H9 (cell line): ENCODE measurements around the gene TCF15. TPM values are rescaled to one million over a fixed set of nuclear protein-coding genes. Genes with fewer than 3 reads are reported as not detected.

Experiments used
- DNase-seq: peaks from one replicate; pipeline ENCODE4 v3.0.0-alpha.2; 2017
- H2AFZ ChIP-seq: one replicate; pipeline ENCODE4 v1.6.1; 2013; ENCODE audit warnings: mild to moderate bottlenecking, low read length, control low read depth, moderate library complexity
- H2AK5ac ChIP-seq: 2 replicates; pipeline ENCODE4 v1.6.1; 2013; ENCODE audit warnings: low read length, control low read depth, mixed read lengths; ENCODE audit not compliant: insufficient read length
- H2BK120ac ChIP-seq: one replicate; pipeline ENCODE4 v1.6.1; 2013; ENCODE audit warnings: low read depth, mild to moderate bottlenecking, low read length, control low read depth, inconsistent platforms; ENCODE audit not compliant: poor library complexity, severe bottlenecking
- H2BK12ac ChIP-seq: 2 replicates; pipeline ENCODE4 v1.6.1; 2013; ENCODE audit warnings: low read length, control low read depth, mixed read lengths, low read depth; ENCODE audit not compliant: insufficient read length
- H2BK15ac ChIP-seq: 2 replicates; pipeline ENCODE4 v1.6.1; 2013; ENCODE audit warnings: low read depth, low read length, control low read depth
- H2BK20ac ChIP-seq: one replicate; pipeline ENCODE4 v1.6.1; 2013; ENCODE audit warnings: low read depth, mild to moderate bottlenecking, low read length, control low read depth, inconsistent platforms; ENCODE audit not compliant: poor library complexity, severe bottlenecking
- H2BK5ac ChIP-seq: 2 replicates; pipeline ENCODE4 v1.6.1; 2013; ENCODE audit warnings: low read length, control low read depth, mixed read lengths; ENCODE audit not compliant: insufficient read length
- H3K14ac ChIP-seq: 2 replicates; pipeline ENCODE4 v1.6.1; 2013; ENCODE audit warnings: low read length, control low read depth; ENCODE audit not compliant: insufficient read depth
- H3K18ac ChIP-seq: 2 replicates; pipeline ENCODE4 v1.6.1; 2013; ENCODE audit warnings: low read depth, mild to moderate bottlenecking, mixed read lengths, low read length, control low read depth; ENCODE audit not compliant: insufficient read length
- H3K23ac ChIP-seq: 2 replicates; pipeline ENCODE4 v1.6.1; 2013; ENCODE audit warnings: low read length, control low read depth, mixed read lengths, low read depth; ENCODE audit not compliant: insufficient read length
- H3K23me2 ChIP-seq: 2 replicates; pipeline ENCODE4 v1.6.1; 2013; ENCODE audit warnings: low read depth, mild to moderate bottlenecking, mixed read lengths, low read length, control low read depth; ENCODE audit not compliant: insufficient read length, poor library complexity, severe bottlenecking
- H3K27ac ChIP-seq: 2 replicates; pipeline ENCODE4 v1.5.1; 2013; ENCODE audit warnings: low read length, control low read depth, mixed read lengths, low read depth; ENCODE audit not compliant: insufficient read length
- H3K27me3 ChIP-seq: 2 replicates; pipeline ENCODE4 v1.6.1; 2013; ENCODE audit warnings: low read length, control low read depth, inconsistent platforms; ENCODE audit not compliant: insufficient read depth
- H3K4ac ChIP-seq: 2 replicates; pipeline ENCODE4 v1.6.1; 2013; ENCODE audit warnings: low read depth, mild to moderate bottlenecking, control low read depth, inconsistent platforms, low read length, moderate library complexity
- H3K4me1 ChIP-seq: 2 replicates; pipeline ENCODE4 v1.6.1; 2013; ENCODE audit warnings: low read length, control low read depth, inconsistent platforms; ENCODE audit not compliant: insufficient read depth
- H3K4me2 ChIP-seq: 2 replicates; pipeline ENCODE4 v1.6.1; 2013; ENCODE audit warnings: low read length, control low read depth, mixed read lengths; ENCODE audit not compliant: insufficient read length, insufficient read depth
- H3K56ac ChIP-seq: 2 replicates; pipeline ENCODE4 v1.6.1; 2013; ENCODE audit warnings: low read depth, mild to moderate bottlenecking, mixed read lengths, low read length, control low read depth; ENCODE audit not compliant: insufficient read length
- H3K79me1 ChIP-seq: 2 replicates; pipeline ENCODE4 v1.6.1; 2013; ENCODE audit warnings: low read depth, mild to moderate bottlenecking, moderate library complexity, low read length, control low read depth, inconsistent platforms; ENCODE audit not compliant: insufficient read depth, poor library complexity, severe bottlenecking
- H3K79me2 ChIP-seq: 2 replicates; pipeline ENCODE4 v1.6.1; 2013; ENCODE audit warnings: low read length, control low read depth, inconsistent platforms; ENCODE audit not compliant: insufficient read depth
- H3K9ac ChIP-seq: 2 replicates; pipeline ENCODE4 v1.6.1; 2013; ENCODE audit warnings: low read length, control low read depth, mixed read lengths; ENCODE audit not compliant: insufficient read length; ENCODE audit errors: extremely low read depth
- H3K9me3 ChIP-seq: one replicate; pipeline ENCODE4 v1.6.1; 2013; ENCODE audit warnings: low read depth, low read length, inconsistent platforms; ENCODE audit not compliant: control insufficient read depth
- H3T11ph ChIP-seq: one replicate; pipeline ENCODE4 v1.6.1; 2013; ENCODE audit warnings: mild to moderate bottlenecking, low read length, control low read depth, inconsistent platforms
- H4K20me1 ChIP-seq: one replicate; pipeline ENCODE4 v1.6.1; 2013; ENCODE audit not compliant: control insufficient read depth, insufficient read length, insufficient read depth
- H4K5ac ChIP-seq: 2 replicates; pipeline ENCODE4 v1.6.1; 2013; ENCODE audit warnings: low read depth, mild to moderate bottlenecking, mixed read lengths, low read length, control low read depth; ENCODE audit not compliant: insufficient read length
- H4K8ac ChIP-seq: replicated peaks from 2 replicates; pipeline ENCODE4 v1.6.1; 2013; ENCODE audit warnings: low read length, control low read depth, mixed read lengths, low read depth; ENCODE audit not compliant: insufficient read length
- H4K91ac ChIP-seq: 2 replicates; pipeline ENCODE4 v1.6.1; 2013; ENCODE audit warnings: low read depth, mild to moderate bottlenecking, moderate library complexity, mixed read lengths, low read length, control low read depth; ENCODE audit not compliant: insufficient read length
- H3K27ac Mint-ChIP-seq, 3 experiments: 2 replicates in 2 of 3; 3 replicates in 1 of 3; pipeline ENCODE4 v1.8.0; 2020 to 2021; ENCODE audit warnings: mixed read lengths in 3 of 3, mild to moderate bottlenecking in 1 of 3, moderate library complexity in 1 of 3
- H3K27me3 Mint-ChIP-seq: 2 replicates; pipeline ENCODE4 v1.8.0; 2021; ENCODE audit warnings: low read depth, mild to moderate bottlenecking, moderate library complexity, mixed read lengths
- H3K36me3 Mint-ChIP-seq, 3 experiments: 2 replicates in 2 of 3; 3 replicates in 1 of 3; pipeline ENCODE4 v1.8.0; 2020 to 2021; ENCODE audit warnings: low read depth in 3 of 3, mixed read lengths in 3 of 3; ENCODE audit not compliant: insufficient read depth in 1 of 3
- H3K4me1 Mint-ChIP-seq, 2 experiments: 2 replicates each; pipeline ENCODE4 v1.8.0; 2020; ENCODE audit warnings: mixed read lengths in 2 of 2
- H3K4me3 Mint-ChIP-seq, 2 experiments: 2 replicates in 1 of 2; 3 replicates in 1 of 2; pipeline ENCODE4 v1.8.0; 2020 to 2021; ENCODE audit warnings: mild to moderate bottlenecking in 2 of 2, mixed read lengths in 2 of 2, moderate library complexity in 1 of 2
- H3K9me3 Mint-ChIP-seq, 2 experiments: 2 replicates in 1 of 2; 3 replicates in 1 of 2; pipeline ENCODE4 v1.8.0; 2020; ENCODE audit warnings: mild to moderate bottlenecking in 2 of 2, mixed read lengths in 2 of 2, moderate library complexity in 1 of 2
- CTCF ChIP-seq: fragments of 200-600 bp; sonication (generic); conservative IDR thresholded peaks from 3 replicates; pipeline ENCODE4 v1.8.0; 2021; ENCODE audit warnings: antibody characterized with exemption, mild to moderate bottlenecking
- WGBS: extraction: QIAGEN DNeasy Blood & Tissue Kit; methylation state at CpG from one replicate; pipeline ENCODE4 v1.1.7; 2013; ENCODE audit warnings: missing lambda C conversion rate, low lambda C conversion rate, mixed read lengths; ENCODE audit not compliant: insufficient read length; ENCODE audit errors: extremely low coverage; 5-methylcytosine and 5-hydroxymethylcytosine counted together
- total RNA-seq: library from RNA; stranded (reverse); gene quantifications from 2 replicates; pipeline ENCODE4 v1.2.1, GENCODE V29; 2021

TCF15 gene
- total RNA-seq, 1 experiment from 2014 or later = 2.0 TPM

GRCh38 chr20:607476-607875 is 2.6 kb downstream of the TCF15 start:
- no peak overlapping the region for H3K18ac ChIP-seq
- no peak overlapping the region for H3K4ac ChIP-seq
- no peak overlapping the region for H2BK12ac ChIP-seq
- peaks cover 3% of the 10 kb centered on the region for H4K20me1 ChIP-seq
- H3K56ac ChIP-seq = no peak overlapping the region
- H3K4me1 ChIP-seq = no peaks in the 10 kb centered on the region
- H2AFZ ChIP-seq = no peak overlapping the region
- no peaks in the 10 kb centered on the region for H3K9me3 ChIP-seq
- H4K5ac ChIP-seq = no peak overlapping the region
- H4K8ac ChIP-seq = no peak overlapping the region
- no peak for DNase-seq
- H2BK120ac ChIP-seq = no peak overlapping the region
- no peak overlapping the region for H3K27ac ChIP-seq
- no peak overlapping the region for H3K9ac ChIP-seq
- H3K23ac ChIP-seq = no peak overlapping the region
- no peak overlapping the region for H4K91ac ChIP-seq
- H3K27me3 Mint-ChIP-seq = peaks cover 39% of the 10 kb centered on the region
- H3K79me1 ChIP-seq = no peaks in the 10 kb centered on the region
- H2AK5ac ChIP-seq = no peak overlapping the region
- no peak overlapping the region; a peak in 1 of 5 replicates for H3K4me3 Mint-ChIP-seq
- H3K36me3 Mint-ChIP-seq = peaks cover 0 to 5% (median 2%) of the 10 kb centered on the region in 3 experiments; a peak in 3 of 7 replicates
- WGBS = no CpG with 5 or more reads among the region's 6 CpGs
- H3K4me2 ChIP-seq = no peak overlapping the region
- no peak overlapping the region for H2BK15ac ChIP-seq
- peaks cover 8% of the 10 kb centered on the region for H3K23me2 ChIP-seq
- no peak overlapping the region for H3T11ph ChIP-seq
- no peaks in the 10 kb centered on the region for H3K9me3 Mint-ChIP-seq
- H2BK5ac ChIP-seq = no peak overlapping the region
- H3K14ac ChIP-seq = no peak overlapping the region
- peaks cover 12% of the 10 kb centered on the region; the same call in 1 of the 2 replicates for H3K27me3 ChIP-seq
- H2BK20ac ChIP-seq = no peak overlapping the region
- H3K79me2 ChIP-seq = no peaks in the 10 kb centered on the region
- H3K4me1 Mint-ChIP-seq = peaks cover 7 to 34% of the 10 kb centered on the region in 2 experiments
- H3K27ac Mint-ChIP-seq = no peak overlapping the region
- no peak for TF ChIP-seq CTCF
